Erythroblast (primary cell): ENCODE data around the gene CFAP410.

Experiments used
- DNase-seq, 2 experiments: peaks; one replicate each; lab custom pipeline; 2025; lab: John Stamatoyannopoulos, UW
- GATA1 ChIP-seq: IDR thresholded peaks from 2 replicates; pipeline ENCODE4 v1.6.1; 2011; ENCODE audit warnings: low read depth, mild to moderate bottlenecking, control low read depth, low read length, moderate library complexity
- POLR2A ChIP-seq: IDR thresholded peaks from 2 replicates; pipeline ENCODE4 v1.6.1; 2011; ENCODE audit warnings: mild to moderate bottlenecking, low read length

Gene CFAP410

GRCh38 chr21:44335266-44336059, 3.7 kb downstream of the CFAP410 start:
- TF ChIP-seq GATA1, result no peak
- DNase-seq, result no peak

DNA sequence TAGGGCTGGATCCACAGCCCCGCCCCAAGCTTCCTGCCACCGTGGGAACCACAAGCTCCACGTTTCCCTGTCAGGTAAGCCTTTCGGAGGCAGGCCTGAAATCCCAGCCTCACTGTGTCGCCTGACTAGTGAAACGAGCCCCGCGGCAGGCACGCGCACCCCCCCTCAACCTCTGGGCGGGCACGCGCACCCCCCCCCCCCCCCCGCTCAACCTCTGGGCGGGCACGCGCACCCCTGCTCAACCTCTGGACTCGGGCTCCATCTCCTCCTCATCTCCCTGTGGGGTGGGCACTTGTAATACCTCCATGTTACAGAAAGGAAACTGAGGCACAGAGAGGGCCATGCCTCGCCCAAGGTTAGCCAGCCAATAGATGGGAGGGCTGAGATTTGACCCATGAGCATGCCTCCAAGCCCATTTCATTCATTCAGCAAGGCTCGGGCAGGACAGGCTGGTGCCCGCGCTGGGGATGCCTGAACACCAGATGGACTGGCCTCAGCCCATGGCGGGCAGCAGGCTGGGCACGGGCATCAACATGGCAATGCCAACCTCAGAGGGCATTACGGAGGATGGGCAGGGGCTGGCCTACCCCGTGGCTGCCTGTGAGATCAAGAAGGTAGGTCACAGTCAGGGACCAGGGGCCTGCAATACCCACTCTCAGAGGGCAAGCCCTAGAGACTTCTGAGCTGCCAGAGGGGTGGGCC, 4.7 kb downstream of the CFAP410 start:
- DNase-seq, result no peak
- TF ChIP-seq POLR2A, result no peak
- TF ChIP-seq GATA1, result no peak

- DNase-seq, result no peak
- no peak for TF ChIP-seq GATA1
- no peak for TF ChIP-seq POLR2A
Observed at GRCh38 chr21:44333509-44334328, 5.5 kb downstream of the CFAP410 start.

DNA sequence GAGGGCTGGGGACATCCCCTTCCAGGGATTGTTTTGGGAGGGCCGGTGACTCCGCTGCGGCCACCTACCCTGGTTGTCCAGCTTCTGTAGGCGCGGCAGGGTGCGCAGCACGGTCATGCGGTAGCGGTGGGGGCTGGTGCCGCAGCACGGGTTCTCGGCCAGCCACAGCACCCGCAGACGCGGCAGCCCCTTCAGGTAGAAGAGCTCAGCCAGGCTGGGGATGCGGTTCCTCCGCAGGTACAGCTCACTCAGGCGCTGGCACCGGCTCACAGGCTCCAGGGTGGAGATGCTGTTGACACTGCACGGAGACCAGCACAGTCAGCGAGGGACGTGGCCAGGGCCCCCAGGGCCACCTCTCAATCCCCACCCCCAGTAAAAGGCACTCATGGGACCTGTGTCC, 6.2 kb downstream of the CFAP410 start:
- TF ChIP-seq POLR2A (no peak), GATA1 (no peak)
- no peak for DNase-seq

DNA sequence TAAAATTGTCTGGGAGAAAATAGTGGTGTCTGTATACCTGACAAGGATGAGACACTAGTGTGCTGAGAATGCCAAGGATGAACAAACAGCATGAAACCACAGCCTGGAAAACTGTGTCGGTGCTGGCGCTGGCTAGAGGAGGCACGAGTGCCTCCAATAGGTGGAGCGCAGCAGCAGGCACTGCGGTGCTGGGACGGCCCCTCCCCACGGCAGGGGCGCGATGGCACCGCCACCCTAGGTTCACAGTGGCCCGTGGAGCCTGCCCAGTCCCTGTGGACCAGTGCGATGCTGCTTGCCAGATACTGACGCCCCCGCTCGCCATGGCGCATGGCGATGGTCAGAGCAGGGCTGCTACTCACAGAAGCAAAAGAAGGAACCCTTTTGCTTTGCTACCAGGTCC, 6.8 kb downstream of the CFAP410 start:
- no peak for TF ChIP-seq GATA1
- TF ChIP-seq POLR2A, result no peak
- DNase-seq, result no peak

GRCh38 chr21:44331650-44332307, 7.4 kb downstream of the CFAP410 start:
- no peak for DNase-seq

DNA sequence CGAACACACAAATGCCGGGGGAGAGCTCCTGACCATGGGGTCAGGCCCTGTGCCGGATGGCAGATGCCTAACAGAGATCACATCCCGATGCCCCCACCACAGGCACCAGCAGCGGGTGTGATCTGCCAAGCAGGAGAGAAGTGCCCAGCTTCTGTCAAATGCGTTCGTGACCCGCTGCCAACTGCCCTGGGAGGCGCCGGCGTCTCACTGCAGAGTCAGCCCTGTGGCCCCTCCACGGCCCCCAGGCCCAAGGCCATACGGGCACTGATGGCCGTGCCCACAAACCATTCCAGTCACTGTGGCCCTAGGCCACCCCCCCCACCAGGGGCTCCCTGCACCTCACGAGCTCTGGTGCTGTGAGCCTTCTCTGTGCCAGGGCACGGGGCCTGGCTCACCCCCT, 8.0 kb downstream of the CFAP410 start:
- TF ChIP-seq GATA1, result no peak
- TF ChIP-seq POLR2A, result no peak
- no peak for DNase-seq

More at GRCh38 chr21:44331650-44332307, 7.4 kb downstream of the CFAP410 start:
- TF ChIP-seq POLR2A (no peak), GATA1 (no peak)

DNA sequence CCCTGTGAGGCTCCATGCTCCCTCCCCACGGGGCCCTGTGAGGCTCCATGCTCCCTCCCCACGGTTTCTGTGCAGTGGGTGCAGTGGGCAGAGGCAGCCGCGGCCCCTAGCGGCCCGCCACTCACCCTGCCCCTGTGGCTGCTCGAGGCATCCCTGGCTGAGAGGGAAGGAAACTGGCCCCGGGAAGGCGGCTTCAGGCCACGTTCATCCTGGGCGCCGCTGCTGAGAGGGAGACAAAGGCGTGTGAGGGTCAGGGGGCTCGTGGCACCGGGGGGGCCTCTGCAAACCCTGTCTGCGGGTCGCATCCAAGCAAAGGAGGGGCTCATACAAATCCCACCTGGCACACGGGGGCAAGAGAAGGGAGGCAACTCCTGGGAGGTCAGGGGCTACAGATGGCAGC, 8.5 kb downstream of the CFAP410 start:
- no peak for DNase-seq
- no peak for TF ChIP-seq GATA1
- no peak for TF ChIP-seq POLR2A

DNA sequence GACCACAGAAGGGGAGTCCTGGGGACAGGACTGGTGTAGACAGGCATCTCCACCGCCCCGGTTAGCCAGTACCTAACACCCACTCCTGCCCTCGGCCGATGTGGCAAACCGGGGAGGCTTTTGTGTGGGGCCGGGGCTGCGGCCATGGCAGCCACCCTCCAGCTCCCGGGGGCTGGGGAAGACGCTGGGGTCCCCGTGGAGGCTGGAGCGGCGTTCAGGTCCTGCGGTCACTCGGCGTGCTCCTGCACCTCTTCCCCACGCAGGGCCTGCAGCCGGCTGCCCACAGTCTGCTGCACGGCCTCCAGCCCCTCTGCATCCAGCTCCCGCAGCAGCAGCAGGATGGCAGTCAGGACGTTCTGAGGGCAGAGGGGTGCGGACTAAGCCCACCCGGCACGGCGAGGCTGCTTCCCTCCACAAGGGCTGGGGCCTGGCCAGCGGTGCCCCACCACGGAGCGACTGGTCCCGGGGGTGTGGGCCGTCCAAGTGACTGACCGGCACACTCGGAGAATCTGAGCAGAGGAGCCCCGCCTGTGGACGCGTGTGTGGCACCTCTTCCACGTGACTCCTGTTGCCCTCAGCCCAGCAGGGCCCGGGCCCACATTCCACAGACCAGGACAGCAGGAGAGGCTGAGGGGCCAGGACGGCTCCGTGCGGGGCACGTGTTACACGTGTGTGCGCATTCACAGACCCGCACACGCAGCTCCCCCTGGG, 9.1 kb downstream of the CFAP410 start:
- no peak for TF ChIP-seq GATA1

DNA sequence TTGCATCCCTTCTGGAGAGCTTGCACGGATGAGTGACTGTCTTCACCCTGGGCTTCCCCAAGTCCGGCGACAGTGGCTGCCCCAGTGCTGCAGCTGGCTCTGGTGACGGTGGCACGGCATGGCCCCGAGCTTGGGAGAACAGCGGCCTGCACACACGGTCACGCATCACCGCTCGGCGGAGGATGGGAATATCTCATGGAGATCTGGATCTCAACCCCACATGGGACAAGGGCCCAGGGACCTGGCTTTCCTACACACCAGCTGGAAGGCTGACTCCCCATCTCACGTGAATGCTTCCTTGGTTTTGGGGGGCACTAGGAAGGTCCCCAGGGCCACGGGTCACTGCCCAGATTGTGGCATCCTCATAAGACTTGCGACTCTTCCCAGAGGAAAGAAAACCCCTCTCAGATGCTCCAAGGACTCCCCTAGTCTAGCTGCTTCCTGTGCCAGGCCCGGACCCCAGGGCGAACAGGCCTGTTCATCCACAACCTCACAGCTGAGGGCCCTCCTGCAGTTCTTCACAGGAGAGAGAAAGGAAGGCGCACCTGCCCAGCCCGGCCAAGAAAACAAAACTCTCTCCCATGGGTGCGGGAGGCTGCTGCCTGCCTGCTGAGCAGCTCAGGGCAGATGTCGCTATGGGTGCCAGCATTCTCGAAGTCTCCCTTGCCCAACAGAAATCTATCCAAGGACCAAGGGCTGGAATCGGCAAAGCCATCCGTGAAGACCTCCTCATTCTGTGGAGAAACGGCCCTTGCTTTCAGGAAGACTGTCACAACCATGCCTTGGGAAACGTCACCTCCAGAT, 9.9 kb downstream of the CFAP410 start:
- no peak for DNase-seq
- no peak for TF ChIP-seq POLR2A
- no peak for TF ChIP-seq GATA1

More for the DNA sequence above, 9.1 kb downstream of the CFAP410 start:
- no peak for DNase-seq

DNA sequence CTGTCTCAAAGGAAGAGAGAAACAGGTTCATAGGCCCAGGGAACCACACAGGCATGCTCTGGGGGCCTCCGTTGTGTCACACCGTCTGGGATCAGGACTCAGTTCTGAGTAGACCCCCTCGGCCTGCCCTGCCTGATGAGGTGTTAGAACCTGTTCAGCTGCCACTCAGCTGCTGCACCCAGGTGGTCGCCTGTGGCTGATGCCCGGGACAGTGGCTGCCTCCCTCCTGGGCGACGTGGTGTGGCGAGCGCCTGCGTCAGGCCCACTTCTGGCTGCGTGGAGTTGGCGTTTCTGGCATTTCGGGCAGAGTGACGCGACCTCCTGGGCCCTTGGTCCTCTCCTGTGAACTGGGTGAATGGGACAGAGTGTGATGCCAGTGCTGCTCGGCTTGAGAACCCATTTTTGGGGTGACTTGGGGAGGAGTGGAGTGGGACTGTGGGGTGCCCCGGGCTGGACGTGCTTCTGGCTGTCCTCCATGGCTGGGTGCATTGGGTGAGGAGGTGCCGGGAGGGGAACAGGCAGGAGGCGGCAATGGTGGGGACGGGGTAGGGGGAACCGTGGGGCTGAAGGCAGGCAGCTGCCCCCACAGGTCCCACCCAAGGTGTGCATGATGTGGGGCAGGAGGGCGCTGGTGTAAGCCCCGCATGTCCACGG, 10.8 kb downstream of the CFAP410 start:
- no peak for TF ChIP-seq GATA1
- TF ChIP-seq POLR2A, result no peak
- DNase-seq, result no peak

- TF ChIP-seq GATA1 (no peak), POLR2A (no peak)
- no peak for DNase-seq
Observed at GRCh38 chr21:44327603-44327974, 11.6 kb downstream of the CFAP410 start.
